ENCODE measurements around the gene TCHP.
"Not testable (repeated sequence)": the region's sequence is repeated elsewhere in the genome, so short reads cannot be mapped to it uniquely, and the experiment has no call there.

The TCHP gene, protein sequence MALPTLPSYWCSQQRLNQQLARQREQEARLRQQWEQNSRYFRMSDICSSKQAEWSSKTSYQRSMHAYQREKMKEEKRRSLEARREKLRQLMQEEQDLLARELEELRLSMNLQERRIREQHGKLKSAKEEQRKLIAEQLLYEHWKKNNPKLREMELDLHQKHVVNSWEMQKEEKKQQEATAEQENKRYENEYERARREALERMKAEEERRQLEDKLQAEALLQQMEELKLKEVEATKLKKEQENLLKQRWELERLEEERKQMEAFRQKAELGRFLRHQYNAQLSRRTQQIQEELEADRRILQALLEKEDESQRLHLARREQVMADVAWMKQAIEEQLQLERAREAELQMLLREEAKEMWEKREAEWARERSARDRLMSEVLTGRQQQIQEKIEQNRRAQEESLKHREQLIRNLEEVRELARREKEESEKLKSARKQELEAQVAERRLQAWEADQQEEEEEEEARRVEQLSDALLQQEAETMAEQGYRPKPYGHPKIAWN

DNA sequence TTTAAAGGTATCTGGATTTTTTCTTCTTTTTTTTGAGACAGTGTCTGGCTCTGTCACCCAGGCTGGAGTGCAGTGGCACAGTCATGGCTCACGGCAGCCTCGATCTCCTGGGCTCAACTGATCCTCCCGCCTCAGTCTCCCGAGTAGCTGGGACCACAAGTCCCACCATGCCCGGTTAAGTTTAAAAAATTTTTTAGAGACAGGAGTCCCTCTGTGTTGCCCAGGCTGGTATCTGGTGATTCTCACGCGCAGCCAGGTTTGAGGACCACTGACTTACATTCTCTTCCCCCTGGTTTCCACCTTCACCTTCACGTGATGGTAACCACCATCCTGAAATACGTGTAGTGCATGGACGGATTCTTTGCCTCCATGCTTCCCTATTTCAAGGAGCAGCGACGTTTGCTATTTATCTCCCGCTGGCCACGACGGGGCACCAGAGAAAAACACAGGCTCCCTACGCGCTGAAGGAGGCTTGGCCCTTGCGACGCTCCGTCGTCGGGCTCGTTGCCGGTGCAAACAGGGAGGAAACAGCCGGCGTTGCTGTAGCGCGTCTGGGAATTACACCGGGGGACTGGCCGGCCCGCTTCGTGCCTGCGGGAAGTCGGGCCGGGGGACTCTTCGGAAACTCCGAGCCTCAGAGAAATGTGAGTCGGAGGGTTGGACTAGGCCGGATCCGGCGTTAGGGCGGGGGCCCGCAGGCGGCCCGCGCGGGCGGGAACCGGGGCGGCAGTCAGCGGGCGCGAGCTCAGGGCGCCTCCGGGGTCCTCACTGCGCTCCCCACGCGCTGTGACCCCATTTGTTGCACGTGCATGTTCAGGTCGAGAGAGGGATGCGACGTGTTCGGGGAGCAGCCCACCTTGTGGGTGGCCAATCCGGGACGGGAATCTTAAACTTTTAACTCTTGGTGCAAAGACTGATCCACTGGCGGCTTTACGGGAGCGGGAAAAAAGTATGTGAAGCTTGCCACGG lies at the start of gene TCHP:
Gene TCHP, plus strand, starts transcription at position 492 of the 969 bp plus-strand sequence. CDS start 2,753 bp downstream, outside the sequence.
- peak; percentile 78 for DNase-seq

DNA sequence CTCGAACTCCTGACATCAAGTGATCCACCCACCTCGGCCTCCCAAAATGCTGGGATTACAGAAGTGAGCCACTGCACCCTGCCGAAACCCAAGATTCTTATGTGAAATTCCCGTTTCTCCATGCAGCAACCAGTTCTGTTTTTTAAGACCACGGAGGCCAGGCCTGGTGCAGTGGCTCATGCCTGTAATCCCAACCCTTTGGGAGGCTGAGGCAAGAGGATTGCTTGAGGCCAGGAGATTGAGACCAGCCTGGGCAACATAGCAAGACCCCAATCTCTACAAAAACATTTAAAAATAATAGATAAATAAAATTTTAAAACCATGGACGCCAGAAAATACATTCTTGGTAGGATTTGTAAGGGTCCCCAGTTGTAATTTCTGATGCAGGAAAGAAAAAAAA lies 49.6 kb upstream of the TCHP start:
- DNase-seq: not testable (repeated sequence)

DNA sequence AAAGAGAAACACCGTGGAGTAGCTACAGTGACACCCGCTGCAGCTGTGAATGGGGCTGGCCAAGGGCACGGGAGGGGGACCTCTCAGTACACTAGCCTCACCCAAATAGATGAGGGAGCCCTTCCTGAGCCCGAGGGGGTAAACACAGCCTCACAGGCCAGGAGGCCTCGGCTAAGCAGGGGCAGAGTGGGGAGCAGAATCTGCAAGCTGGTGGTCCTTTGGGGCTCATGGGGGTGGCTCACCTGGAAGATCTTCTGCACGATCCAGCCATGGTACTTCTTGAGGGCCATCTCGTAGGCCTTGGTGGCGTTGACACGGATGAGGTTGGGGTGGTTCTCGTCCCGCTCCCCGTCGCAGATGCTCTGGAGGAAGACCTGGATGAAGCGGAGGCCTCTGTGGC lies 44.7 kb upstream of the TCHP start:
- DNase-seq: no peak

DNA sequence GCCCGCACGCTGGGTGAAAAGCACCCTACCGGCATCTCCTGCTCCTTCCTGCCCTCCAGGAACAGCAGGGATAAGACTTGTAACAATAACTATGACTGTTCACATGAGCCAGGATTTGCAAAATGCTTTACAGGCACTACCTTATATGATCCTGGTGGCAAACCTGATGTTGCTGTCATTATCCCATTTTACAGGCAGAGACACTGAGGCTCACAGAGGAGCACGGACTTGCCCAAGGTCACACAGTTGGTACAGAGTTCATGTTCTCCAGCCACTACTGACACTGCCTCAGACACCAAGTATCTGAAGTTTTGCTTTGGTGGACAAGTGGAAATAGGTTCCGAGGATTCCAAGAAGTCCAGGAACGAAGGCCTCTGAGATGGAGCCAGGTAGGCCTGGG lies 42.4 kb upstream of the TCHP start:
- DNase-seq: no peak

DNA sequence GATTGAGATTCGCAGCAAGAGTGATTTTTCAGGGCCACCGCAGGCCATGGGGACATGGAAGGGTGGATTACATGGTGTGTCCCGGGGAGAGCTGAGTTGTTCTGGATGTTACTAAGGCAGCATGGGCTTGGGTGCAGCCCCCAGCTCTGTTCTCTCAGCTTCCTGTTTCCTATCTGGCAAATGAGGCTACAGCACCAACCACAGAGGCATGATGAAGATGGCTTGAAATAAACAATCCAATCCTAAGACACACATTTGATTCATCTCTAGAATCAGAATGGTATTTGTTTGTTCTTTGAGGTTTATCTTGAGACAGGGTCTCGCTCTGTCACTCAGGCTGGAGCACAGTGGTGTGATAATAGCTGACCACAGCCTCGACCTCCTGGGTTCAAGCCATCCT lies 41.3 kb upstream of the TCHP start:
- no peak for DNase-seq

DNA sequence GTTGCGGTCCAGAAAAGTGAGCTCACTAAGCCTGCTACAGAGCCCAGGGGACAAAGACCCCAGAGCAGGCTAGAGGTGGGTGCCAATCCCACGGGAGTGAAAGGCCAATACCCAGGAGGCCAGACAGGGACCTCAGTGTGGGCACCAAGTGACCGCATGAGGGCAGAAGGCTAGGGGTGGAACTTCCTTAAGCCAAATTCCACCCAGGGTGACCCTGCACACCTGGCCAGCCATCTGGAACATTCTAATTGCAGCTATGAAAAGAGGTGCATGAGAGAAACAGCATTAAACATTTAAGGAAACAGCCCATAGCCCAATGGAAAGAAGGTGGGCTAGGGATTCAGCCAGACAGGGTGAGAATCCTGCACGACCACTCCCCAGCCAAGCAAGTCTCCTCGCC lies 39.1 kb upstream of the TCHP start:
- DNase-seq: no peak

DNA sequence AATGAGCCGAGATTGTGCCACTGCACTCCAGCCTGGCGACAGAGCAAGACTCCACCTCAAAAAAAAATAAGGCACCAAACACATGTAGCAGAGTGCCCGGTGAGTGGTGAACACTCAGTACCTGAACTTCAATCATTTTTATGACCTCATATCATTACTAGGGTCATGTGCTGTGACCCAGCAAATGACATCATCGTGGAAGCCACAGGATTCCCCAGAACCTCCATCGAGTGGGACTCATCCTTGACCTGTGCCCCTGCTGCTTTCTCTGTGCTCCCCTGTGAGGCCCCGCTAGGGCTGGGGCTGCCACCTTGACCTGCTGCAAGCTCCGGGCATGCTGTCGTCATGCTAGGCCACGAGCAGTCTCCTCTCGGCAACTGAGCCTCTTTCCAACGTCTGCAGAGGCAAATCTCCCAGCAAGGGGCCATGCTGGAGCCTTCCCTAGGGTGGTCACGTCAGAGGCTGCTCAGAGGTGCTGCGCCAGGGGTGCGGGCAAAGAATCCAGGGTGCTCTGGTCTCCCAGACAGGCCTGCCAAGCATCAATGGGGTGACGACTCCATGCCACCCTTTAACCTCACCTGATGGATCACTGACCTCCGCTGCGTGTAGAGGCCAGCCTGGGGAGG lies 38.3 kb upstream of the TCHP start:
- DNase-seq: no peak

DNA sequence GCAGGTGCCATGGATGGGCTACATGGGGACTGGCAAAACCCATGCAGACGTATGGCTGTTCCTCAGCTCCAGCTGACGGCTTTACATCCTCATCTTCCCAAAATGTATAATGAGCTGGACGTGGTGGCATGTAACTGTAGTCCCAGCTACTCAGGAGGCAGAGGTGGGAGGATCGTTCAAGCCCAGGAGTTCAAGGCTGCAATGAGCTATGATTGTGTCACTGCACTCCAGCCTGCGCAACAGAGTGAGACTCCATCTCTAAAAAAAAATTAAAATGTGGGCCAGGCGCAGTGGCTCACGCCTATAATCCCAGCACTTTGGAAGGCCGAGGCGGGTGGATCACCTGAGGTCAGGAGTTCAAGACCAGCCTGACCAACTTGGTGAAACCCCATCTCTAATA lies 37.6 kb upstream of the TCHP start:
- not testable (repeated sequence) for DNase-seq

DNA sequence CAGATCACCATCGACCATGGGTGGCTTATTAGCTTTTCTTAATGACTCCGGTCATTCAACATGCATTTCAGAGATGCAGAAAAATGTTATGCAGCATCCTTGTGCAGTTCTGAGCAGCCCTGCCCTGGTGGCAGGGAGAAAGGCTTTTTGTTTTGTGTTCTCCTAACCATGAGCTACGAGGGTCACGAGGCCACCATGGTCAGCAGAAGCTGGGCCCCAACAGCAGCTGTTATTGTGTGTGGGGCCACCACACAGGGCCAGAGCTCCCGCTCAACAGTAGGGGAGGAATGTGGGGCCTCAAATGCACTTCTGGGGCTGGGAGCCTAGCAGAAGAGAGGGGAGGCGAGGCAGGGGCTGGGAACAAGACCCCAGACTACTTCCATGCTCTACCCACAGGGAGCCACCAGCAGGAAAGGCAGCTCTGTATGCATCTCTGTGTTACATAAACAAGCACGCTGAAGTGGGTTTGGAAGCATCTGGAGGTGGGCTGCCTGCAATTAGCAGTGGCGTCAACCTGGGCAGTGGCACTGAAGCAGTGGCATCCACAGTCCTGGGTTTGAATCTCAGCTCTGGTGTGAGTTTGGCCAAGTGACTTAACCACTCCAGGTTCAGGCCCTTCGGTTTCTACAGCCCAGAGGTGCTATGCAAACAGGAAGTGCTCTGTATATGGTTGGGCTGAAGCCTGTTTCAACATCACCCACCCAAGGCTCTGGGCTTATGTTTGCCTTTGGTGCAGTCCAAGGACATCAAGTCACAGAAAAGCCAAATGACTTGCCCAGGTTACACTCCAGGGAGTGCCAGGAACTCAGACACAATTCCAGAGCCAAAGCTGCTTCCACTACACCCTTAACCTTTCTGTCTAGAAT lies 36.0 kb upstream of the TCHP start:
- DNase-seq: no peak

DNA sequence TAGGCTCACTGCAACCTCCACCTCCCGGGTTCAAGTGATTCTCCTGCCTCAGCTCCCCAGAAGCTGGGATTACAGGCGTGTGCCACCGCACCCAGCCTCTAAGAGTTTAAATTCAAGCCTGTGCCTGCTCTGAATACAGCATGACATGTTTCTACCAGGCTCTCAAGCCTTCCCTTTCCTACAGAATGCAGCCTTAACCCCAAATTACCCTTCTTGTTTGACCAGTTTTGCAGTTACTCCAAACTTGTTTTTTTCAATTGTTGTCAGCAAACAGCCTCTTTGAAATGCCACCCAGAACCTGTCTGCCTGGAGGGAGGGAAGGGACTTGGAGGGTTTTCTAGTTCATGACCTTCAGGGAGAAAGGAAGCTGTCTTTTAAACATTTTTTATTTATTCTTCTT lies 35.2 kb upstream of the TCHP start:
- no peak for DNase-seq

DNA sequence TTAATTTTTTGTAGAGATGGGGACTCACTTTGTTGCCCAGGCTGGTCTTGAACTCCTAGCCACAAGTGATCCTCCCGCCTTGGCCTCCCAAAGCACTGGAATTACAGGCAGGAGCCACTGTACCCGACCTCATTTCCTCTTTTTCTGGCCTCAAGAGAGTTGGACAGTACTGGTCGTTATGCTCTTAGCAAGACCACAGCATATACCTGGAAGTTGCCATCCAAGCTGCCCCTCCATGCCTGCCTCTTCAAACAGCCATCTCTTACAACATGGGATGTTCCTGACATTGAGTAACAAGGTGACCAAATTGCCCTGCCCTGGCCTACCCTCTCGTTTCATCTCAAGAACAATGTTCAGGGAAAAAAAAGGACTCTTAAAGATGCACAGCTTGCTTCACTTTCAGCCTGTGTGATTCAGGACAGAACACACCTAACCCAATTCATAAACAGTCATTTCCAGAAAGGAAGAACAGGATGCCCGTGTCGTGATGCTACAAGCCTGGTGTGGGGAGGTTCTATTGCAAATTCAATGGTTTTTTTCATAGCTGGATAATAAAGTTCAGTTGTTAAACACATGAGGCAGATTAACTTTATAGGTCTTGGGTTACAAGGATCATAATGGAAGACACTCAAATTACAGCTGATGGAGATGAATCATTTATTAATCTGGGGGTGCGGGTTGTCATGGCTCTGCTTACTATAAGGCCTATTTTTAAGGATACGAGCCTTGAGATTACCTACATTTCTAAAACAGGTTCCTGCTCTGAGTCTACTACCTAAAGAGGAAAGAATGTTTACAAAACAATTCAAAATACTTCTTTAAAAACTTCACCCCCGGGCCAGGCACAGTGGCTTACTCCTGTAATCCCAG lies 31.7 kb upstream of the TCHP start:
- no peak for DNase-seq

DNA sequence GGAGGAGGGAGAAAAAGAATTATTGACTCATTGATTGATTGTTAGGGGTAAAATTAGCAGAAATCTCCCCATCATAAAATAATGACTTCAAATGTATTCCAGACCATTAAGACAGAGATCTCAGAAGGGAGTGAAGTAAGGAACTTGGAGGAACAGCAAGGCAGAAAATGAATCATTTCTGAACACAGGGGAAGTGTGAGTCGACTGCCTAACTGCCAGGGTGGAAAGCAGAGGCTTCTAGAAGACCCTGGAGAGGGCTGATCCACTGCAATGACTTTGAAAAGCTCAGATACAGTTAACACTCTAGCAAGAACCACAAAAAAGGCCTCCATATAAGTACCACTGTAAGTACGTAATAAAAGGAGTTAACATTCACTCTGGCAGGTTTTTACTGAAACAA lies 29.4 kb upstream of the TCHP start:
- no peak for DNase-seq

DNA sequence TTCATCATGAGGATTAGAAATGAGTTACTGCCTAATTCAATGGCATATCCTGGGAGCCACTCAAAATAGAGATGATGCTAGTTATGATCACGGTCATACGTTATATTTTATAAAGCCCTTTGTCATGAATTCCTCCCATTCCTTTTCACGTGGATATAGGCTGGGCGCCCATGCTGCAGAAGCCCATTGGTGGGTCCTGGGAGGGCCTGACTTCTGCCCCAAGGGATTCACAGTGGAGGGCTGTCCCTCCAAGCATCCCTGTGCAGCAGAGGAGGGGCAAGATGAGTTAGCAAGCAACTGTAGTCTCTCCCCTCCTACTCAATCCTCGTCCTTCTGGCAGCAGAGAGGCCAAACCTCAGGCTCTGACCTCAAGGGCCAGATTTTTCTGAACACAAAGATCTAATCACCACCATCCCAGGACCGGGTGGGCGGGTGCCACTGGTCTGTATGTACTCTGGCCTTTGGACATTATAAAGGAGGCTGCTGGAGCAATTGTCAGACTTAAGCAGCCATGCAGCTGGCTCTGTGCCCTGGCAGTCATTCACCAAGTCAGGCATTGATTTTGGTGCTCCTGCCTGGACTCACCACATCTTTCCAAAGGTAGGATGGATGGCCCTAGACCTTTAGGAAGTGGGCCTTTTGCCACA lies 28.3 kb upstream of the TCHP start:
- no peak for DNase-seq

DNA sequence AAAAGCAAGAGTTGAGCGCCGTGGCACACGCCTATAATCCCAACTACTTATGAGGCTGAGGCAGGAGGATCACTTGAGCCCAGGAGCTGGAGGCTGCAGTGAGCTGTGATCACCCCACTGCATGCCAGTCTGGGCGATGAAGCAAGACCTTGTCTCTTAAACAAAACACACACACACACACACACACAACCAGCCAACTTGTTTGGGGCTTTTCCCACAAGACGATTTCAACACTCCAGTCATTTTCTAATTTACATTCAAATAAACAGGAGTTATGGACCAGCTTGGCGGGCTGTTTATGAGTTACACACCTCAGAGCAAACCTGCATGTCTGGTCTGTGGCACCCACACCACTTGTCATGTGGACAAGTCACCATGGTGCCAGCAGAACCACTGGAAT lies 26.4 kb upstream of the TCHP start:
- no peak for DNase-seq

DNA sequence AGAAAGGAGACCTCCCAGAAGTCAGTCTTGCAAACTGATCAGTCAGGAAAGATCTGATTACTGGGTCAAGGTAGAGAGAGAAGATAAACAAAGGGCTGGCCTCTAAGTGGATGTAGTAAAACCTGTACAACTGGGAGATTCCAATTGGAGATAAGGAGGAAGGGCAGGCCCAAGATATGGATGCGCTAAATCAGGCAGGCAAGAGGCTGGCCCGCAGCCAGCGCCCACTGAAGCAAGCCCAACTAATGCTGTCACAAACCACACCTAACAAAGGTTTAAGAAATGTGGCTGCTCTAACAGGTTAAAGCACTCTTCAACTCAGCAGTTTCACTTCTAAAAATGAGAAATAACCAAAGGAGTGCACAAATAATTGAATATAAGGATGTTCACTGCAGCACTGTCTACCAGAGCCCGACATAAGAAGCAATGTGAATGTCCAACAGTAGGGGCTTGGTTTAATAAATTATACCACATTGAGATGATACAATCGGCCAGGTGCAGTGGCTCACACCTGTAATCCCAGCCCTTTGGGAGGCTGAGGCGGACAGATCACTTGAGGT lies 24.4 kb upstream of the TCHP start:
- DNase-seq: no peak

DNA sequence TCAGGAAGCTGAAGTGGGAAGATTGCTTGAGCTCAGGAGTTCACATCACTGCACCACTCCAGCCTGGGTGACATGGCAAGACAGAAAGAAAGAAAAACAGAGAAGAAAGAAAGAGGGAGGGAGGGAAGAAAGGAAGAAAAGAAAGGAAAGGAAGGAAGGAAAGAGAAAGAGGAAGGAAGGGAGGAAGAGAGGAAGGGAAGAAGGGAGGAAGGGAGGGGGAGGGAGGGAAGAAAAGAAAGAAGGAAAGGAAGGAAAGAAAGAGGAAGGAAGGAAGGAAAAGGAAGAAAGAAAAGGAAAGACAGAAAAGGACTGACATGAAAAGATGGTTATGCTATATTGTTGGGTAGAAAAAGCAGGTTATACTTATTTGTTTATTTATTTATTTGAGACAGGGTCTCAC lies 23.7 kb upstream of the TCHP start:
- DNase-seq: no peak

DNA sequence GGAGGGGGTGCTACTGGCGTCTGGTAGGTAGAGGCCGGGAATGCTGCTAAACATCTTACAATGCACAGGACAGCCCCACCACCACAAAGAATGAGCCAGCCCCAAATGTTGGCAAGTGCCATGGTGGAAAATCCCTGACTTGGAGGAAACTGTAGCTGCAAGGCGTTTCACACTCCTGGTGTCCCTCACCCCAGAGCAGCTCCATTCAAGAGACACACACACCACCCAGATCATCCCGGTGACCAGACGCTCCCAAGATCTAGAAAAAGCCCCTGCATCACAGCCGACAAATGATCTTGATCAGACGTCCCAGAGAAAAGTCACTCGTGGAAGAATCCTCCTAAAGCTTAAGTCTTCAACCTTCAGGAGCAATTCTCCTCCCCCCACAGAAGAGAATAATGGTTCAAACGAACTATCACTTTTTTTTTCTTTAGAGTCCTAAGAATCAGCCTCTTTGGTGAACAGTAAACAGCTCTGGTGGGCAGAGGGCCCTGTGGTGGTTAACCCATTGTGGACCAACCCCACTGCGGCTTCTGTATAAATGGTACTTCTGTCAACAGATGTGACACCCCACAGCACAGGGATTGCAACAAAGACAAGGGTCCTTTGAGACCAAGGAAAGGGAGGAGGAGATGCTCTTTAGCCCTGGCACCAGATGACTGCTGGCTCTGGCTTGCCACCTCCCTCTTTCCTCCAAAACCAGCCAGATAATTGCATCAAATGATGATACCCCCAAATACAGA lies 22.4 kb upstream of the TCHP start:
- no peak for DNase-seq

DNA sequence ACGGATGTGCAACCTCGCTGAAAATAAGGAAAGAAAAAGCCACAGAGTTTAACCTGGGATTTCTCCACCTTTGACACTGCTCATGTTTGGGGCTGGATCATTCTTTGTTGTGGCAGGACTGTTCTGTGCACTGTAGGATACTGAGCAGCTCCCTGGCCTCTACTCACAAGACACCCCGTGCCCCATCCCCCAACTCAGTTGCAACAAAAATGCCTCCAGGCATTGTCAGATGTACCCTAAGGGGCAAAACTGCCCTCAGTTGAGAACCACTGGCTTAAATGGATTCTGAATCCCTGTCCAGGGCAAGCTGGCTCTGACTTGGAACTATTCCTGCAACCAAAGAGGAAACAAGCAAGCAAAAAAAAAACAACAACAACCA lies 21.8 kb upstream of the TCHP start:
- DNase-seq: no peak

DNA sequence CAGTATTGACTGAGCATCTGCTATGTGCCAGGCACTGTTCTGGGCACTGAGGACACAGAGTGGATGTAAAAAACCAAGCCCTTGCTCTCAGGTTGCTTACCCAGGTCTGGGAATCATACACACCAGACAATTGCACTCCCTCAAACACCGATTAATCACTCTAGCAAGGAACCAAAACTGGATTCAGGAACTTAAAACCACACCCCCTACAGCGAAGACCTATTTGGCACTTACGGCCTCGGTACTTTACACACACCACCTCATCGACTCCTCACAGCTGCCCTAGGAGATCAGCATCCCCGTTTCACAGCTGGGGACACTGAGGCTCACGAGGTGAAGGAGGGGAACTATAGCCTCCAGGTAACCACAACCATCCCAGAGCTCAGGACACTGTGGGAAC lies 21.3 kb upstream of the TCHP start:
- DNase-seq: no peak
